HepG2 (cell line): ENCODE results near the gene PPP1CC. TPM values are rescaled to one million over a fixed set of nuclear protein-coding genes. Genes with fewer than 3 reads are reported as not detected.

ENCODE experiments used
- AKAP8 ChIP-seq: sonication (generic); formaldehyde crosslinking; IDR thresholded peaks from 2 replicates; pipeline ENCODE4 v1.5.1; 2020; ENCODE audit warnings: mild to moderate bottlenecking, missing genetic modification reagents
- DPF2 ChIP-seq: sonication (generic); formaldehyde crosslinking; IDR thresholded peaks from 2 replicates; pipeline ENCODE4 v1.4.0; 2020; ENCODE audit warnings: mild to moderate bottlenecking, low read depth, missing genetic modification reagents, borderline replicate concordance
- ESRRA ChIP-seq: sonication (generic); formaldehyde crosslinking; IDR thresholded peaks from 2 replicates; pipeline ENCODE4 v1.5.1; 2020; ENCODE audit warnings: mild to moderate bottlenecking, low read depth, missing genetic modification reagents
- GLMP ChIP-seq: sonication (generic); formaldehyde crosslinking; IDR thresholded peaks from 2 replicates; pipeline ENCODE4 v1.9.0; 2021; ENCODE audit warnings: missing genetic modification reagents, mild to moderate bottlenecking, borderline replicate concordance
- KDM6A ChIP-seq: IDR thresholded peaks from 2 replicates; pipeline ENCODE4 v1.6.1; 2016; ENCODE audit warnings: low read depth
- MLLT10 ChIP-seq: sonication (generic); formaldehyde crosslinking; IDR thresholded peaks from 2 replicates; pipeline ENCODE4 v1.4.0; 2020; ENCODE audit warnings: missing genetic modification reagents
- PAXIP1 ChIP-seq: sonication (generic); formaldehyde crosslinking; conservative IDR thresholded peaks from 2 replicates; pipeline ENCODE4 v1.4.0; 2020; ENCODE audit warnings: mild to moderate bottlenecking, missing genetic modification reagents, moderate library complexity
- RBM39 ChIP-seq: fragments of 200-400 bp; formaldehyde crosslinking; IDR thresholded peaks from one replicate; pipeline ENCODE4 v1.6.1; 2018; ENCODE audit warnings: antibody characterized with exemption, mild to moderate bottlenecking, low read depth, low read length; ENCODE audit not compliant: poor library complexity, severe bottlenecking
- SOX13 ChIP-seq, 3 experiments: fragments of 450-650 bp in 1 of 3; sonication (generic) in 1 of 3; formaldehyde crosslinking in 1 of 3; IDR thresholded peaks in 2 of 3; conservative IDR thresholded peaks in 1 of 3; 2 replicates each; pipeline versions ENCODE4 v1.5.0 to v1.6.1; 2016 to 2020; ENCODE audit warnings: antibody characterized with exemption in 1 of 3, mild to moderate bottlenecking in 1 of 3, missing compliant biosample characterization in 1 of 3, missing genetic modification reagents in 1 of 3, moderate library complexity in 1 of 3
- STAG1 ChIP-seq: sonication (generic); formaldehyde crosslinking; IDR thresholded peaks from 2 replicates; pipeline ENCODE4 v1.4.0; 2020; ENCODE audit warnings: missing genetic modification reagents
- TEF ChIP-seq: sonication (generic); formaldehyde crosslinking; IDR thresholded peaks from 2 replicates; pipeline ENCODE4 v1.5.0; 2020; ENCODE audit warnings: missing genetic modification reagents
- ZBTB42 ChIP-seq: sonication (generic); formaldehyde crosslinking; IDR thresholded peaks from 2 replicates; pipeline ENCODE4 v1.5.0; 2020; ENCODE audit warnings: mild to moderate bottlenecking, missing genetic modification reagents
- ZNF343 ChIP-seq: sonication (generic); formaldehyde crosslinking; IDR thresholded peaks from 2 replicates; pipeline ENCODE4 v1.4.0; 2020; ENCODE audit warnings: mild to moderate bottlenecking, missing genetic modification reagents
- ZNF580 ChIP-seq: IDR thresholded peaks from 2 replicates; pipeline ENCODE4 v1.6.1; 2016; ENCODE audit warnings: low read depth, borderline replicate concordance
- ZNF605 ChIP-seq: sonication (generic); formaldehyde crosslinking; IDR thresholded peaks from 2 replicates; pipeline ENCODE4 v1.8.0; 2022; ENCODE audit warnings: mild to moderate bottlenecking, missing genetic modification reagents
- ZNF639 ChIP-seq: conservative IDR thresholded peaks from 2 replicates; pipeline ENCODE4 v1.6.1; 2018; ENCODE audit warnings: missing genetic modification reagents
- ZNF713 ChIP-seq: sonication (generic); formaldehyde crosslinking; IDR thresholded peaks from 2 replicates; pipeline ENCODE4 v1.4.0; 2020; ENCODE audit warnings: mild to moderate bottlenecking, missing genetic modification reagents
- ZNF770 ChIP-seq: sonication (generic); formaldehyde crosslinking; IDR thresholded peaks from 2 replicates; pipeline ENCODE4 v1.5.0; 2020; ENCODE audit warnings: mild to moderate bottlenecking, missing genetic modification reagents
- polyA plus RNA-seq, 8 experiments: library from polyadenylated mRNA; depleted of rRNA in 3 of 8; stranded (reverse) in 7 of 8; unstranded in 1 of 8; fragments of >200 nt; fragmentation: Illumina TruSeq in 4 of 8; extraction: Trizol in 4 of 8; gene quantifications; 2 replicates each; pipeline versions ENCODE4 v1.2.1 to v1.2.3, GENCODE V29; 2011 to 2016; ENCODE audit warnings: low read depth in 4 of 8, missing spikeins in 1 of 8, mixed read lengths in 1 of 8; ENCODE audit not compliant: insufficient read depth in 1 of 8
- total RNA-seq, 5 experiments: library from RNA; depleted of rRNA; stranded (reverse); fragments of >200 nt; fragmentation: Illumina TruSeq; extraction: Trizol; gene quantifications; 2 replicates each; pipeline ENCODE4 v1.2.3, GENCODE V29; 2016; ENCODE audit warnings: low read depth in 1 of 5

Gene PPP1CC
- total and polyA plus RNA-seq, 2 of the 13 experiments (the other 11 are each of a cell fraction or from before 2014, with no cell fraction given) = 178 to 187 TPM

- no peak for TF ChIP-seq TEF (CRISPR knock-in tag)
- TF ChIP-seq ZNF343 (CRISPR knock-in tag) = no peak
- 0 out of 2 replicates have a peak, but pooled peaks have one; percentile 14 for TF ChIP-seq ESRRA (CRISPR knock-in tag)
- TF ChIP-seq ZNF605 (CRISPR knock-in tag) = no peak
- no peak for TF ChIP-seq ZNF770
- TF ChIP-seq ZBTB42 (CRISPR knock-in tag) = 0 out of 2 replicates have a peak, but pooled peaks have one; percentile 58
- no peak; the same call in 1 of the 2 replicates for TF ChIP-seq ZNF639 (CRISPR knock-in tag)
- TF ChIP-seq RBM39 = peak; percentile 50
- TF ChIP-seq STAG1 (CRISPR knock-in tag) = no peak
- no peak for TF ChIP-seq GLMP (CRISPR knock-in tag)
- TF ChIP-seq SOX13 (IDR thresholded peaks at IDR 0.05) = no peak
- no peak for TF ChIP-seq SOX13 (CRISPR knock-in tag; conservative IDR thresholded peaks at IDR 0.05 in 1 of 2, IDR thresholded peaks at IDR 0.05 in 1 of 2)
- TF ChIP-seq DPF2 (CRISPR knock-in tag) = no peak
- TF ChIP-seq KDM6A (CRISPR knock-in tag) = no peak
- no peak for TF ChIP-seq MLLT10 (CRISPR knock-in tag)
- no peak for TF ChIP-seq AKAP8 (CRISPR knock-in tag)
- no peak for TF ChIP-seq ZNF713 (CRISPR knock-in tag)
- no peak for TF ChIP-seq PAXIP1
- 0 out of 2 replicates have a peak, but pooled peaks have one; percentile 46 for TF ChIP-seq ZNF580 (CRISPR knock-in tag)
These were observed at the start of gene PPP1CC (continued) for GRCh38 chr12:110742718-110743570.
